ENCODE results near the gene TRIM59.
A peak's percentile ranks its signal among the peaks of the same experiment; 100 is the strongest.

The TRIM59 gene

DNA sequence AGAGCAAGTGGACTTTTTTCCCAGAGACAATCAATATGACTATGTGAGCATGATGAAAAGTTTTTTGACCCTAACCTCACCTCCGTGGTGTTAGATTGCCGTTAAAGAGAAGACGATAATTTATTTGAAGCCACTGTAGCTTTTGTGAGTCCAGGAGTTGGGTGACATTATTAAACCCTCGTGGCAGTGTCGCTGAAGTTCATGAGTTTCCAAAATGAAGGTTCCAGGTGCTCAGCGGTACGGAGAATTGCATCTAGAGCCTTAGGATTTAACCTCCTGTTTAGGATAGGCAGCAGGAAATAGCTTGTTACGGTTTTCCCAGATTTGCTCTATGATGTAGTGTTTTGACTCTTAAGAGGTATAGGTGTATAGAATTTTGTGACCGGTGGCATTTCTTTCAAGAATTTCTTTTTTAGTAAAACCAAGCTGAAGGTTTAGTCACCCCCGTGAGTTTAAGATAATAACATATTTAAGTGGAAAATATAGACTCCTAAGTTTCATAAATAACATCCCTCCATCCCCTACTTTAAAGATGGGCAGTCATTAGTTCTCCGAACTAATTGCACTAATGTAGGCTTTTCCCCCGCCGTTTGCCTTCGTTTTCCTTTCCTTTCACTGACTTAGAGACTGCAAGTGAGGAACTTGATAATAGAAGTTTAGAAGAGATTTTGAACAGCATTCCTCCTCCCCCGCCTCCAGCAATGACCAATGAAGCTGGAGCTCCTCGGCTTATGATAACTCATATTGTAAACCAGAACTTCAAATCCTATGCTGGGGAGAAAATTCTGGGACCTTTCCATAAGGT, 48.1 kb downstream of the TRIM59 start:
- peak in 1 of 2 donors; percentile 14 for DNase-seq

DNA sequence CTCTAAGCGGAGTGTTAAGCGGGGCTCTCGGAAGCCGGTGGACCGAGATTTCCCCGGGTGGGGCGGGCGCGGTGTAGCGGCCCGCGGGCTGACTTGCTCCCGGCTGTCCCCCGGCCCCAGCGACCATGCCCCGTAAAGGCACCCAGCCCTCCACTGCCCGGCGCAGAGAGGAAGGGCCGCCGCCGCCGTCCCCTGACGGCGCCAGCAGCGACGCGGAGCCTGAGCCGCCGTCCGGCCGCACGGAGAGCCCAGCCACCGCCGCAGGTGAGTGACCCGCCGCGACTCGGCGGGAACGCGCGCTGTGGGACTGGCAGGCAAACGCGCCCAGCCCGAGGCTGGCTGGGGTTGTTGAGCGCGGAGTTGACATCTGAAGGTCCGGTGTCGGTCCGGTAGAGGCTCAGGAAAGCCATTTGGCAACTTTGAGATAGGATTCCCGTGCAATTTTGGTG, 48.9 kb downstream of the TRIM59 start:
- peak in 1 of 2 donors; percentile 20 for DNase-seq

DNA sequence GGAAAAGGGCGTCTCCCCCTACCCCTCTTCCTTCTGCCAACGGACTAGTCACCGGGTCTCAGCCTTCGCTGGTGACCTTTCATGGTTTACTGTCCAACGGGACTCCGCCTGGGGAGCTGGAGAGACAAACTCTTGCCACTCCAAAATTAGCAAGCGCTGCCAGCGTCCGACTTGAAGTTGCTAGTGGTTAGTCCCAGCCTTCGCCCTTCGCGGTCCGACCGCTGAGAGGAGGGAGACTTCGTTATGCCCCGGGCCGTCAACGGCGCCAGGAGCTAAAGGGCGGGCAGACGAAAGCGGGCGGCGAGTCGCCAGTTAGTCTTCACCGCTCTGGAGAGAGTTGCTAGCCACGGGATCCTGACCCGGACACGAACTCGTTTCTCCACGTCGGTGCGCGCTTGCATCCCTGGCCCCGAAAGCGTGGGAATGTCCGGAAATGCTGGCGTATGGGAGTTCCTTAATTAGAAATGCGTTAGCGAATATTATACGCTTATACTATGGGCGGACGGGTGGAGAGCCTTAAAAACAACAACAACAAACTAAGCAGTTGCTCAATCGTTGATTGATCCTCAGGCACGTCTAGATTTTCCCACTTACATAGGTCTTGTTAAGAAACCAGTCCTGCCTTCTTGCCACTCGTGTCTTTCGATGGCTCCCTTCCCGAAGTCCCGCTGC, 49.4 kb downstream of the TRIM59 start:
- peak; percentile 26 to 36 for DNase-seq

DNA sequence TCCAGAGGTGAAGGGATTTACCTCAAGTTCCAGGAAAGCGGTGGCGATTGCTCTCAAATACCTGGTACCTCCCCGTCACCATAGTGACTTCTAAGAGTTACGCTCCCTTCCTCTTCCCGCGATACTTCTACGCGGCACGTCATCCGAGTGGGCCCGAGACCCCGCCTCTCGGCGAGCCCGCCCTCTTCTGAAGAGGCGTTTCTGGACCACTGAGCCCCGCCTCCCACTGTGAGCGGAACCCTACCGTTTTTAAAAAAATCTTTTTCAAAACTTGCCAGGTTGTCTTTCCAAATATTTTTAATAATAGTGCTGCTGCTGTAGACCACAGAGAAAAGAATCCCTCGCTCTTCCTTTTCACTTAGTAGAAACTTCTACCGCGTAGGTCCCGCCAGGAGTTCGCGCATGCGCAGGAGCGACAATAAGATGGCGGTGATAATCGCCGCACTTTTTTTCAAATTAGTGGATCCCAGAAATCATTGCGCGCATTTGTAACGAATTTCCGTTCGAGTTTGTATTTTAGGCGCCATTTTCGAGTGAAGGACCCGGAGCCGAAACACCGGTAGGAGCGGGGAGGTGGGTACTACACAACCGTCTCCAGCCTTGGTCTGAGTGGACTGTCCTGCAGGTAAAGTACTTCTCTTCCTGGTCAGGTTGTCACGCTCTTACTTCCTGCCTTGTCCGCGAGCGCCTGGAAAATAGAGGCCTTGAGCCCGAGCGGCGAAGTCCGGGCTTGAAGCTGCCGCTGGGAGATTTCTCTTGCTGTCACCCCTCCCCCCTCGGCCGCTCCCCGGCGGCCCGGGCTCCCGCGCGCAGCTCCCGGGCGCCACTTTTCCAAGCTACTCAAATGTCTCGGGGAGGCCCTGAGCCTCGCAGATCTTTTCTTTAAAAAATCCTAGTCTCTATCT, 50.2 kb downstream of the TRIM59 start, which contains the start of the genes IFT80 and SMC4:
TSS of gene IFT80 (minus strand) at position 101 of the 905 bp plus-strand sequence. CDS start 14,625 bp downstream, outside the sequence.
TSS of gene SMC4 (plus strand) at position 526 of the 905 bp plus-strand sequence. CDS start 1,177 bp downstream, outside the sequence.
- DNase-seq, result peak; percentile 96

DNA sequence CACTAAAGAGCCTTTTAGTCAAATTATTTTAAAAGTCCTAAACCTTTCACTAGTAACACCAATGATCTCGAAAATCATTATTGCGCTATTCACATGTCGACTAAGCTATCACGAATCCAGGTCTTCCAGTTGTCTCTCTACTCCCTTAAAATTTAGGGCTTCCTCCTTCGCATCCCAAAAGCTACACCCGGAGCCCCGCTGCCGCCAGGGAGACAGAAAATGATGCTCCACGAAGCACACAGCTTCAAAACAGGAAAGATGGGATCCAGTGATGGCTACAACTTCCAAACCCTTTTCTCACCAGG, 50.8 kb downstream of the TRIM59 start:
- no peak for DNase-seq

DNA sequence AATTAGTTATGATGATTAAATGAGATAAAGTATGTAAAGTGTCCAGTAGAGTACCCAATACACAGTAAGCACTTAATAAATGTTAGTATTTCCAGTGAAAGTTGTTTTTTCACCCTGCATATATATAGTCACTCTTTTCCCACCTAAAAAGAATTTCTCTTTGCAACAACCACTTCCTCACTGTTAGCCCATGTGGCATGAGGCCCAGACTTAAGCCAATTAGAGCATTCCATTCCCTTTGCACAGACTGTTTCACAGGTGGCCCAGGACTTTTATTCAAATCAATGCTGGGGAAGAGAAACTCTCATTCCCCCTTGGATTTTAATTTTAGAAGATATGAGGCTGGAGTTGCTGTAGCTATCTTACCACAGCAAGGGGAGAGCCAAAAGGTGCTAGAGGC, 54.3 kb downstream of the TRIM59 start:
- no peak for DNase-seq

DNA sequence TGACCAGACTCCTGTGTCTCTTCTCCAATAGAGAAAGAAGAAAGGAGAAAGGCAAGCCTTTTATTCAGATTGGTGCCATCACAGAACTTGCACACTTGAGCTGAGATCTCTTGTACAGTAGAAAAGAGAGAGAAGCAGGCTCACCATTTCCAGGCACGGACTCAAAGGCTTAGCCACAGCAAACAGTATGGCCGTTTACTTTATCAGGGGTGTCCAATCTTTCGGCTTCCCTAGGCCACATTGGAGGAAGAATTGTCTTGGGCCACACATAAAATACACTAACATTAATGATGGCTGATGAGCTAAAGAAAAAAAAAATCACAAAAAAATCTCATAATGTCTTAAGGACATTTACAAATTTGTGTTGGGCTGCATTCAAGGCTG, 55.6 kb downstream of the TRIM59 start:
- DNase-seq, result no peak

DNA sequence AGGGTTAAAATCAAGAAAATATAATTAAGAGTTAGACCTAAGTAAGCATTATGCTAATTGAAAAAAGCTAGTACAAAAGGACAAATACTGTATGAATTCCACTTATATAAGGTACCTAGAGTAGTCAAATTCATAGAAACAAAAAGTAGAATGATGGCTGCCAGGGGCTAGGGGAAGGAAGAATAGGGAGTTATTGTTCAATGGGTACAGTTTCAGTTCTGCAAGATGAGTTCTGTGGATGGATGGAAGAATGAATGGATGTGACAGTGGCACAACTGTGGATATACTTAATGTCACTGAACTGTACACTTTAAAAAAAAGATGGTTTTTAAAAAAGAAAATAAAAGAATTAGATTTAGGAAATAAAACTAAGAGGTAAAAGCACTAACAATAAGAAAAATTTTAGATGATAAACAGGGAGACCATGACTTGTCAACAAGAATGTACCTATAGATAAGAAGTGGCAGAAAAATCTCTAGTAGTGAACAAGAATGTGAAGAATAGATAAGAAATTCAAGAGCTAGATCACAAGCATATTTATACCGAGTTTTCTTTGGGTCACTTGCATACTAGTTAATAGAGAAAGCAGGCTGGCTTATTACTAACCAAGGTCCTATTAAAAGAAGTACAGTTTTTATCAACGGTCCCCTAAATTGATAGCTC, 56.1 kb downstream of the TRIM59 start:
- no peak for DNase-seq

DNA sequence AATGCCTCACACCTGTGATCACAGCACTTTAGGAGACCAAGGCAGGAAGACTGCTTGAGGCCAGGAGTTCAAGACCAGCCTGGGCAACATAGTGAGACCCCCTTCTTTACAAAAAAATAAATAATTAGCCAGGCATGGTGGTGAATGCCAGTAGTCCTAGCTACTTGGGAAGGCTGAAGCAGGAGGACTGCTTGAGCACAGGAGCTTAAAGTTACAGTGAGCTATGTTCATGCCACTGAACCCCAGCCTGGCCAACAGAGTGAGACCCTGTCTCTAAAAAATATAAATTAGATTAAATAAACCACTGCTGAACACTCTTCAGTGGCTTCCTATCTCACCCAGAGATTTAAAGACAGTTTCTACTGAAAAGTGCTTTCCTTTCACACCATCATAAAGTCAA, 56.8 kb downstream of the TRIM59 start:
- no peak for DNase-seq

DNA sequence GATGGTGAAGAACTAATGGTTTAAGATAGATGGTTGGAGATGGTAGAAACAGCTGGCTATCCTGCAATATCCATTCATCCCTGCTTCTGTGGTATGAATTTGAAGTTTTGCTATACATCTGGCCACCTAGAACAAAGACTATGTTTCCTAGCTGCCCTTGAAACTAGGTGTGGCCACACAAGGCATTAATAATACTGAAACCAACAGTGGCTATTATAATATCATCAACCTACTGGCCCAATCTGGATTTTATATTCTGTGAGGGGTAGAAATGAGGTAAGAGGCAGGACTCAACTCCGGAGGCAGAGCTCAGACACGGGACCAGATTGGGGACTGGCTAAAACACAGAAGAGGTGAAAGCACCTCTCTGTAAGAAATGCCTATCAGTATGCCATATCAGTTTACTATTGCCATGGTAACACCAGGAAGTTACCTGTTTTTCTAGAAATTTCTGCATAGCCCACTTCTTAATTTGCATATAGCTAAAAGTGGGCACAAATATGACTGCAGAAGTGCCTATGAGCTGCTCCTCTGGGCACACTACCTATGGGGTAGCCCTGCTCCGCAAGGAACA, 58.9 kb downstream of the TRIM59 start:
- DNase-seq, result no peak

Measured in CD4-positive, alpha-beta T cell treated with Interleukin-1 beta for 1 hour (primary cell).